ENCODE results near the gene CTNNA3.
A peak's percentile ranks its signal among the peaks of the same experiment; 100 is the strongest.

CTNNA3 gene

GRCh38 chr10:66218981-66219587, 1476.9 kb downstream of the CTNNA3 start:
- no peak for DNase-seq (ENCODE audit: low read depth)
- H3K4me3 ChIP-seq (ENCODE audit: low read length): no peak overlapping the region
- TF ChIP-seq, protein P1, sequence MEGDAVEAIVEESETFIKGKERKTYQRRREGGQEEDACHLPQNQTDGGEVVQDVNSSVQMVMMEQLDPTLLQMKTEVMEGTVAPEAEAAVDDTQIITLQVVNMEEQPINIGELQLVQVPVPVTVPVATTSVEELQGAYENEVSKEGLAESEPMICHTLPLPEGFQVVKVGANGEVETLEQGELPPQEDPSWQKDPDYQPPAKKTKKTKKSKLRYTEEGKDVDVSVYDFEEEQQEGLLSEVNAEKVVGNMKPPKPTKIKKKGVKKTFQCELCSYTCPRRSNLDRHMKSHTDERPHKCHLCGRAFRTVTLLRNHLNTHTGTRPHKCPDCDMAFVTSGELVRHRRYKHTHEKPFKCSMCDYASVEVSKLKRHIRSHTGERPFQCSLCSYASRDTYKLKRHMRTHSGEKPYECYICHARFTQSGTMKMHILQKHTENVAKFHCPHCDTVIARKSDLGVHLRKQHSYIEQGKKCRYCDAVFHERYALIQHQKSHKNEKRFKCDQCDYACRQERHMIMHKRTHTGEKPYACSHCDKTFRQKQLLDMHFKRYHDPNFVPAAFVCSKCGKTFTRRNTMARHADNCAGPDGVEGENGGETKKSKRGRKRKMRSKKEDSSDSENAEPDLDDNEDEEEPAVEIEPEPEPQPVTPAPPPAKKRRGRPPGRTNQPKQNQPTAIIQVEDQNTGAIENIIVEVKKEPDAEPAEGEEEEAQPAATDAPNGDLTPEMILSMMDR (IDR thresholded peaks at IDR 0.05; ENCODE audit: insufficient read depth, low read depth, low read length, missing control alignments): no peak

DNA sequence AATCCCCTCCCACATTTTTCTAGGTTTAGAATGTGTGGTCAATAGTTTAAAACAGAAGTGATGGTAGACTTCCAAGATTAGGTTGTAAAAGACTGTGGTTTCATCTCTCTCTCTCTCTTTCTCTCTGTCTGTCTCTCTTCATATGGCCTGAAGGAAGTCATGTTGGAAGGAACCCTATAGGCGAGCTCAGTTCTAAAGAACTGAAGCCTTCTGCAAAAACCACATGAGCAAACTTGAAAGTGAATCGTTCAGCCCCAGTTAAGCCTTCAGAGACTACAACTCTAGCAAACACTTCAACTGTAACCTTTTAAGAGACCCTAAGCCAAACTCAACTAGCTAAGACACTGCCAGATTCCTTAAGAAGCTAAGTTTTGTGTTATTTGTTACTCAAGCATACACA, 1477.7 kb downstream of the CTNNA3 start:
- TF ChIP-seq, protein P1 (IDR thresholded peaks at IDR 0.05; ENCODE audit: insufficient read depth, low read depth, low read length, missing control alignments): no peak
- no peak for DNase-seq (ENCODE audit: low read depth)
- H3K4me3 ChIP-seq (ENCODE audit: low read length): no peak overlapping the region

DNA sequence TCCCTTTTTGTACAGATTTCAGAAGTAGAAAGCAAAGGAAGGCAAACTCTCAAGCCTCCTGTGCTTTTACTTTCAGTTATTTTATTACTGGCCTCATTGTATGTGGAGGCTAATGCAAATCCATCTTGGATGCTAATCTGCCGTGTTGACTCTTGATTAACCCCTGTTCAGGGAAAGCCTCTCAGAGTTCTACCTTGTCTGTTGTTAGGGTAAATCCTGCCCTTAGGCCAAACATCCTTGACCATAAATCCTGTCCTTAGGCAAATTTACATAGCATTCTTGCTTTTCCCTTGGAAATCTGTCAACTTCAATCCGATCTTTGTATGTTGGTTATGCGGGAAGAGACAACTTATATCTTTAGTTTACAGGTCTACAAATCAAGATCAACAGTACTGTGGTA, 1480.1 kb downstream of the CTNNA3 start:
- no peak for DNase-seq (ENCODE audit: low read depth)
- TF ChIP-seq, protein P1 (IDR thresholded peaks at IDR 0.05; ENCODE audit: insufficient read depth, low read depth, low read length, missing control alignments): no peak
- H3K4me3 ChIP-seq (ENCODE audit: low read length): no peak overlapping the region

DNA sequence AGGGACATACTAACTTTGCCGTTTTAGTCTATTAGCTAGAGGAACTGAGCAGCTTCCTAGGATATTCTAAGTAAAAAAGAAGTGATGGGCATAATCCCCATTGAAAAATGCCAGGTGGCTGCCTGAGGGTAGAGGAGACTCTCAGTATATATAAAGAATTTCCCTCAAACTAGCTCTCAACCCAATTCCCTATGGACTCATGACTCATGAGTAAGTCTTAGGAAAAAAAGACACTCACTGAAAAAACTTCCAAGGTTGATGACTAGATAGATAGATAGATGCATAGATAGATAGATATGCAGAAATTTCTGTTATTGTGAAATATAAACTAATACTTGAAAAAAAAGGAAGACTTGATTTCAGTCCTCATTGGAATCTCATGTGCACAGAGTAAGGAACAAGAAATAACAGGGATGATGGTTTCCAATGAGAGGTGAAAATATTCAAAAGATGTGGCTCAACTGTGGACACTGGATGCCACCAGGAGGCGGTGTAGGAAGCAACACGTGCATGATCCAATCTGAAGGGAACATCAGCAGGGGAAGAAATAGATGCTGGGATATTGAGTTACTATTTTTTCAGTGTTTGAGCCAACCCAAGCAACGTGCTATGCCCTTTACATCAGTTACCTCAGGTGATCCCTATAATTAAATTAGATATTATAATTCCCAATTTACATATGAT, 1481.1 kb downstream of the CTNNA3 start:
- peak; percentile 5 for DNase-seq (ENCODE audit: low read depth)
- no peak overlapping the region for H3K4me3 ChIP-seq (ENCODE audit: low read length)
- TF ChIP-seq, protein P1 (IDR thresholded peaks at IDR 0.05; ENCODE audit: insufficient read depth, low read depth, low read length, missing control alignments): peak; percentile 18

GRCh38 chr10:66209025-66209424, 1487.0 kb downstream of the CTNNA3 start:
- TF ChIP-seq, protein P1 (IDR thresholded peaks at IDR 0.05; ENCODE audit: insufficient read depth, low read depth, low read length, missing control alignments): no peak
- H3K4me3 ChIP-seq (ENCODE audit: low read length): no peak overlapping the region
- DNase-seq (ENCODE audit: low read depth): peak; percentile 1

DNA sequence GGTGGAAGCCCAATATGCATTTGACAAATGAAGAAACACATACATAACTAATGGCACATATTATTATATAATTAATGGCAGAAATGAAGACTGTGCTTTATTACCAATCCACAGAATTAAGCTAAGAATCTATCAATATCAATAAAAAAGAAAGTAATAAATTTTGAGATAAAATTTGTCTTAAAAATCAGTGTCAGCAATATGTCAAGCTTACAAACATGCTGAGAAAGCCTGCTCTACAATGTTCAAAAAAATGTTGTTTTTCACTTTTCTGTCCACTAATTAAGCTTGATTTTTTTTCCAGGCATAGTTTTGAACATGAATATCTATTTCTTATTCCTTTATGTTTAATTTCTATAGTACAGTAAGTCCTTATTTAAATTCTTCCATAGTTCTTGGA, 1491.2 kb downstream of the CTNNA3 start:
- TF ChIP-seq, protein P1 (IDR thresholded peaks at IDR 0.05; ENCODE audit: insufficient read depth, low read depth, low read length, missing control alignments): no peak
- DNase-seq (ENCODE audit: low read depth): no peak
- no peak overlapping the region for H3K4me3 ChIP-seq (ENCODE audit: low read length)

DNA sequence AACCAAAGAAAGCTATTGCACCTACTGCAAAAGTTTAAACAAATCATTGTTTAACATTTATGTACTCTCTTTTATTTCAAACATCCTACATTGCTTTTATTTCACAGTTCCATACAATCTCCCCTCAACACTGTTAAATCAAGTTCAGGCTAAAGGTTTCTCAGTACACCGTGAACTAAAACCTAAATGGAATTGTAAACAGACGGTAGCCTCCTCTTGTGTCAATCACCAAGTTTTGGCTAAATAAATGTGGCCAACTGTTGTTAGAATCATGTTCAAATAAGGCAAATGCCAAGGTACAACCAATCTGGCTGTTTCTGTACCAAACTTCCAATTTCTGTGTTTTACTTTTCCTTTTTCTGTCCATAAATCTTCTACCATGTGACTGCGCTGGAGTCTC, 1493.9 kb downstream of the CTNNA3 start:
- no peak overlapping the region for H3K4me3 ChIP-seq (ENCODE audit: low read length)
- no peak for DNase-seq (ENCODE audit: low read depth)
- TF ChIP-seq, protein P1 (IDR thresholded peaks at IDR 0.05; ENCODE audit: insufficient read depth, low read depth, low read length, missing control alignments): no peak

Data from epithelial cell of esophagus (primary cell).